ENCODE results near the gene TMEM244. TPM values are rescaled to one million over a fixed set of nuclear protein-coding genes. Genes with fewer than 3 reads are reported as not detected.
A peak's percentile ranks its signal among the peaks of the same experiment; 100 is the strongest.
"Not testable (repeated sequence)": the region's sequence is repeated elsewhere in the genome, so short reads cannot be mapped to it uniquely, and the experiment has no call there.

Gene TMEM244
- total RNA-seq, 4 donors from 2014 or later = not detected

DNA sequence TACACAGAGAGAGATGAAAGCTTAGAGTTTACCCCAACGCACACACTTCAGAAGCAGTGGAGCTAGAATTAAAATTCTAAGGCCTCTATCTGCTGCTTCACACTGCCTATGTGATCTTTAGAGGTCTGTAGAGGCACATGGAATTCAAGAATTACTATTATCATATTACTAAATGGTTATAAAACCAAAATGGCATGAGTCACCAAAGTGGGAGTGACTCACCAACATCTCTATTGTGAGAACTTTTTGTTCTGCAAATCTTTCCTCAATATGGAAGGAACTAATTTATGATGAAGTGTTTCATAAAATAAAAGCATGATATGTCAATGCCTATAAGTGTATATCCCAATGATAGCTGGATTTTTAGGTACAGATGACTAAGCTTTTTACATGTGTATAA, 28.5 kb upstream of the TMEM244 start:
- WGBS, 2 donors (ENCODE audit: low coverage in 1 of 2) = 92 to 100% methylated on average over 1 of the region's 1 CpG
- Histone ChIP-seq H3K36me3 (no peaks in the 10 kb centered on the region), H3K27me3 (no peaks in the 10 kb centered on the region), H3K27ac (no peak overlapping the region), H3K4me3 (no peak overlapping the region), H3K9me3 (no peaks in the 10 kb centered on the region), H3K4me1 (no peaks in the 10 kb centered on the region)
- TF ChIP-seq POLR2AphosphoS5 (IDR thresholded peaks at IDR 0.05) = no peak
- TF ChIP-seq EP300 (IDR thresholded peaks at IDR 0.05; ENCODE audit: low read depth) = no peak
- TF ChIP-seq, protein P1, sequence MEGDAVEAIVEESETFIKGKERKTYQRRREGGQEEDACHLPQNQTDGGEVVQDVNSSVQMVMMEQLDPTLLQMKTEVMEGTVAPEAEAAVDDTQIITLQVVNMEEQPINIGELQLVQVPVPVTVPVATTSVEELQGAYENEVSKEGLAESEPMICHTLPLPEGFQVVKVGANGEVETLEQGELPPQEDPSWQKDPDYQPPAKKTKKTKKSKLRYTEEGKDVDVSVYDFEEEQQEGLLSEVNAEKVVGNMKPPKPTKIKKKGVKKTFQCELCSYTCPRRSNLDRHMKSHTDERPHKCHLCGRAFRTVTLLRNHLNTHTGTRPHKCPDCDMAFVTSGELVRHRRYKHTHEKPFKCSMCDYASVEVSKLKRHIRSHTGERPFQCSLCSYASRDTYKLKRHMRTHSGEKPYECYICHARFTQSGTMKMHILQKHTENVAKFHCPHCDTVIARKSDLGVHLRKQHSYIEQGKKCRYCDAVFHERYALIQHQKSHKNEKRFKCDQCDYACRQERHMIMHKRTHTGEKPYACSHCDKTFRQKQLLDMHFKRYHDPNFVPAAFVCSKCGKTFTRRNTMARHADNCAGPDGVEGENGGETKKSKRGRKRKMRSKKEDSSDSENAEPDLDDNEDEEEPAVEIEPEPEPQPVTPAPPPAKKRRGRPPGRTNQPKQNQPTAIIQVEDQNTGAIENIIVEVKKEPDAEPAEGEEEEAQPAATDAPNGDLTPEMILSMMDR (IDR thresholded peaks at IDR 0.05) = no peak
- TF ChIP-seq POLR2A (IDR thresholded peaks at IDR 0.05) = no peak
- DNase-seq = no peak
- intact Hi-C loops (cut with DNase I; ENCODE audit: low total_unique reads) = no loop called here
- in situ Hi-C loops (cut with MboI; ENCODE audit: low pct_ligation_motif_present in 1 of 4, low pct_unique_long_range_greater_than_20kb in 1 of 4, low sequenced_read_pairs in 3 of 4) = no loop called here

DNA sequence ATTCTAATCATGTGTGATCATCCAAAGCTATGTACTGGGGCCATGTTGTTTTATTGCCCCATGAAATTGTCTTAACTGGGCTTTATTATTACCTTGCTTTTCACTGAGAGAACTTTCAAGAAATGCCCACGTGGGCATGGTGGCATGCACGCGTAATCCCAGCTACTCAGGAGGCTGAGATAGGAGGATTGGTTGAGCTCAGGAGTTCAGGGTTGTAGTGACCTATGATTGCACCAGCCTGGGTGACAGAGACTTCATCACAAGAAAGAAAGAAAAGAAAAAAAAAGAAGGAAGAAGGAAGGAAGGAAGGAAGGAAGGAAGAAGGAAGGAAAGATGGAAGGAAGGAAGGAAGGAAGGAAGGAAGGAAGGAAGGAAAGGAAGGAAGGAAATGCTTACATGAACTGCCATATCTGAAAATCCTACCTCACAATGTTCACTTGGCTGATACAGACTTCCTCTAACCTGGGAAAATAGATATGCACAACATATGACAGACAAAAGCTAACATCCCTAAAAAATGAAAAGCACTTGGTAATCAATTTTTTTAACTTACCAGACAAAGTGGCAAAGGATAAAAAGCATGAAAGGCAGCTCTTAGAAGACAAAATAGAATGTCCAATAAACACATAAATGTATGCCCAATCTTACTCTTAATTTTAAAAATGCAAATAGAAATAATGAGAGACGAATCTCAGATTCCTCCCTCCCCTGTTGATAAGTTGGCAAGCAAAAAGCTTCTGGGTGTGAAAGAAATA, 25.5 kb upstream of the TMEM244 start:
- H3K4me1 ChIP-seq = no peaks in the 10 kb centered on the region
- TF ChIP-seq POLR2AphosphoS5 (IDR thresholded peaks at IDR 0.05) (no peak), POLR2A (IDR thresholded peaks at IDR 0.05) (no peak), EP300 (IDR thresholded peaks at IDR 0.05; ENCODE audit: low read depth) (no peak)
- TF ChIP-seq, protein P1 (IDR thresholded peaks at IDR 0.05) = no peak
- DNase-seq = no peak
- 67 to 69% methylated on average over 2 to 4 of the region's 4 CpGs for WGBS, 2 donors (ENCODE audit: low coverage in 1 of 2)
- intact Hi-C loops (cut with DNase I; ENCODE audit: low total_unique reads) (no loop called here), in situ Hi-C loops (cut with MboI; ENCODE audit: low pct_ligation_motif_present in 1 of 4, low pct_unique_long_range_greater_than_20kb in 1 of 4, low sequenced_read_pairs in 3 of 4) (no loop called here)
- no peak overlapping the region for H3K4me3 ChIP-seq
- no peaks in the 10 kb centered on the region for H3K27me3 ChIP-seq
- no peaks in the 10 kb centered on the region for H3K36me3 ChIP-seq
- H3K9me3 ChIP-seq = no peaks in the 10 kb centered on the region
- no peak overlapping the region for H3K27ac ChIP-seq

DNA sequence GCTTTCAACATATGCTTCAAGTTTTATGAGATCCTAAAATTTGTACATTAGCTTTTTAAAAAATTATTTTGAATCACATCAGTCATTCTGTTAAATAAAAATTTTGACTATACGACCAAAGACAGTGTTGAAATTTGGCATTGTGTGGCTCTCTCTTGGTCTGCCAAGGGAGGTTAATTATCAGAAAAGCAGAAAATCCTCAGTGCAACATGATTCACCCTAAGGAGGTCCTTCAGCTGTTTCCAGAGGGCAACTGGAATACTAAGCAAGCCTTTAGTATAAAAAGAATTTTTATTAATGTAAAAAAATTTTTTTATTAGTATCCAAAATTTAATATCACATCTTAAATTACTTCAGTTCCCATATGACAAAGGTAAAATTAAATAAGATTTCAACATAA, 23.1 kb upstream of the TMEM244 start:
- no peaks in the 10 kb centered on the region for H3K27me3 ChIP-seq
- TF ChIP-seq EP300 (IDR thresholded peaks at IDR 0.05; ENCODE audit: low read depth) (no peak), POLR2AphosphoS5 (IDR thresholded peaks at IDR 0.05) (no peak), POLR2A (IDR thresholded peaks at IDR 0.05) (no peak)
- TF ChIP-seq, protein P1 (IDR thresholded peaks at IDR 0.05) = no peak
- H3K27ac ChIP-seq = no peak overlapping the region
- 75 to 100% methylated on average over 1 of the region's 1 CpG for WGBS, 2 donors (ENCODE audit: low coverage in 1 of 2)
- in situ Hi-C loops (cut with MboI; ENCODE audit: low pct_ligation_motif_present in 1 of 4, low pct_unique_long_range_greater_than_20kb in 1 of 4, low sequenced_read_pairs in 3 of 4) = no loop called here
- intact Hi-C loops (cut with DNase I; ENCODE audit: low total_unique reads) = no loop called here
- H3K36me3 ChIP-seq = no peaks in the 10 kb centered on the region
- H3K9me3 ChIP-seq = no peaks in the 10 kb centered on the region
- H3K4me3 ChIP-seq = no peak overlapping the region
- no peak for DNase-seq
- H3K4me1 ChIP-seq = no peaks in the 10 kb centered on the region

DNA sequence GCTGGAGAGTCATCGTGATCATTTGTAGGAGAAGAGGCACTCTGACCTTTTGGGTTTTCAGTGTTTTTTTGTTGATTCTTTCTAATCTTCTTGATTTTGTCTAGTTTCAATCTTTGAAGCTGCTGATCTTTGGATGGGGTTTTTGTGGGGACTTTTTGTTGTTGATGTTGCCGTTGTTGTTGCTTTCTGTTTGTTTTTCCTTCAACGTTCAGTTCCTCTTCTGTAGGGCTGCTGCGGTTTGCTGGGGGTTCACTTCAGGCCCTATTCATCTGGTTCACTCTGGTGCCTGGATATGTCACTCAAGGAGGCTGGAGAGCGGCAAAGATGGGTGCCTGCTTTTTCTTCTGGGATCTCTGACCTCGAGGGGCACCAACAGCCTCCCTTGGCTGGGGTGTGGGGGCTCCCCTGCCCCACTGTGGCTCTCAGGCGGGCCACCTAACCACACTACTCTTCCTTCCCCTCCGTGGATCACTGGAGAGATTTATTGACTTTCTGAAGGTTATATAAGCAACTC, 21.5 kb upstream of the TMEM244 start:
- TF ChIP-seq, protein P1 (IDR thresholded peaks at IDR 0.05) = no peak
- Histone ChIP-seq H3K9me3 (no peaks in the 10 kb centered on the region), H3K36me3 (no peaks in the 10 kb centered on the region), H3K4me3 (no peak overlapping the region), H3K27ac (no peak overlapping the region), H3K4me1 (no peaks in the 10 kb centered on the region), H3K27me3 (no peaks in the 10 kb centered on the region)
- in situ Hi-C loops (cut with MboI; ENCODE audit: low pct_ligation_motif_present in 1 of 4, low pct_unique_long_range_greater_than_20kb in 1 of 4, low sequenced_read_pairs in 3 of 4) = no loop called here
- 40 to 49% methylated on average over 5 to 8 of the region's 8 CpGs for WGBS, 2 donors (ENCODE audit: low coverage in 1 of 2)
- intact Hi-C loops (cut with DNase I; ENCODE audit: low total_unique reads) = no loop called here
- peak; percentile 13 for DNase-seq

DNA sequence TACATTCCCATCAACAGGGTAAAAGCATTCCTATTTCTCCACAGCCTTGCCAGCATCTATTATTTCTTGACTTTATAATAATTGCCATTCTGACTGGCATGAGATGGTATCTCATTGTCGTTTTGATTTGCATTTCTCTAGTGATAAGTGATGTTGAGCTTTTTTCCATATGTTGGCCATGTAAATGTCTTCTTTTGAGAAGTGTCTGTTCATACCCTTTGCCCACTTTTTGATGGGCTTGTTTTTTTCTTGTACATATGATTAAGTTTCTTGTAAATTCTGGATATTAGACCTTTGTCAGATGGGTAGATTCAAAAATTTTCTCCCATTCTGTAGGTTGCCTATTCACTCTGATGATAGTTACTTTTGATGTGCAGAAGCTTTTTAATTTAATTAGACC, 16.8 kb upstream of the TMEM244 start:
- H3K4me3 ChIP-seq; H3K27ac ChIP-seq; H3K27me3 ChIP-seq; H3K9me3 ChIP-seq; in situ Hi-C loops (cut with MboI; ENCODE audit: low pct_ligation_motif_present in 1 of 4, low pct_unique_long_range_greater_than_20kb in 1 of 4, low sequenced_read_pairs in 3 of 4); H3K4me1 ChIP-seq; H3K36me3 ChIP-seq; DNase-seq: not testable (repeated sequence)
- 82 to 83% methylated on average over 1 of the region's 1 CpG for WGBS, 2 donors (ENCODE audit: low coverage in 1 of 2)
- intact Hi-C loops (cut with DNase I; ENCODE audit: low total_unique reads) = loop anchor here (10.0 kb wide), 1 partner anchor 337 kb away; no protein-coding TSS in a partner anchor
